ENCODE measurements around the gene YOD1.

Gene YOD1

DNA sequence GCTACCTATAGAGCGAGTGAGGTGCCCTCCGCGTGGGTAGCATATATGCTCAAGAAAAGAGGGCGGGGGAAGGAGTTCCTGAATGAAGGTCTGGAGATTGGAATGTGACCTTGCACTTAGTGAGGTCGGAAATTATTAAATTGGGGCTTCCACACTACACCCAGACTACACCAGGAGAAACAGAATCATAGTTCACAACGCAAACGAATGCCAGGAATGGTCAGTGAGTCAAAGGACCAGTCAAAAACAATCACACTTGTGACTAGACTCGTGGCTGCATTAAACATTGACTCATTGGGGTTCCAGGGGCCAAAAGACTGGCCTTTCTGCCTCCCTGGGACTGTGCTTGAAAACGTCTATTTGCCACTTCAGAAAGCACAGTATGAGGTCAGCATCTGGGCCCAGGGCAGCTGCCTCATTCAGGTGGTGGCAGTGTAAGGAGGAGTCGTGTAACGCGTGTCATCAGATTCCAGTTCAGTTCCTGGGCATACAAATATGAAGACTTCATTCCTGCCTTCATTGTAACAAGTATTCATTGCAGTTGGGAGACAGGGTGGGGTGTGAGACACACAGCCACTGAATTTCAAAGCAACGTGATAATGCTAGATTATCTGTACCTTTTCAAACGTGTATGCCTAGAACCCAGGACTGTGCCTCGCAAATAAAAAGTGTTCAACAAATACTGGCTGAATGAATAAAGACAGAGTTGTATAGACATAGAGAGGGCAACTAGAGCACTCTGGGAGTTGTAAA, at the start of gene YOD1:
TSS of gene YOD1 (minus strand) at position 18 of the 753 bp plus-strand sequence. CDS start 178 bp downstream, outside the sequence.
- FAIRE-seq = no peak

DNA sequence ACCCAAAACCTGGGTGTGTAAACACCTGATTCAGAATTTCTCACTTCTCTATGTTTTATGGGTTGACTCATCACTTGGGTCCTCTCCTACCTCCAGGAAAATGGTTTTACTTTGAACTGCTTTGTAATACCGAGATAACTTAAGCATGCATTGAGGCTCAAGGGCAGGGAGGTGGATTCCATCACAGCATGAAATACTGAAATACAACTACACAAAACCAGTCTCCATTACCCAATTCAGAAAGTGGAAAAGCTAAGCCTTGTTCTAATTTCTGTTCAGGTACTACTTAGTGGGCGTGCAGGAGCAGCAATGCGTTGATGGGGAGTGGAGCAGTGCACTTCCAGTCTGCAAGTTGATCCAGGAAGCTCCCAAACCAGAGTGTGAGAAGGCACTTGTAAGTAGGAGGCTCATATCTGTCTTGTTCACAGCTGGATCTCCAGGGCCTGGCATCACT, 46.9 kb upstream of the YOD1 start:
- peak; percentile 62 for FAIRE-seq
- peak; percentile 7 for DNase-seq (ENCODE audit: extremely low spot score, insufficient read length, low read depth)

More for the DNA sequence above, at the start of gene YOD1:
- DNase-seq (ENCODE audit: extremely low spot score, insufficient read length, low read depth) = no peak

DNA sequence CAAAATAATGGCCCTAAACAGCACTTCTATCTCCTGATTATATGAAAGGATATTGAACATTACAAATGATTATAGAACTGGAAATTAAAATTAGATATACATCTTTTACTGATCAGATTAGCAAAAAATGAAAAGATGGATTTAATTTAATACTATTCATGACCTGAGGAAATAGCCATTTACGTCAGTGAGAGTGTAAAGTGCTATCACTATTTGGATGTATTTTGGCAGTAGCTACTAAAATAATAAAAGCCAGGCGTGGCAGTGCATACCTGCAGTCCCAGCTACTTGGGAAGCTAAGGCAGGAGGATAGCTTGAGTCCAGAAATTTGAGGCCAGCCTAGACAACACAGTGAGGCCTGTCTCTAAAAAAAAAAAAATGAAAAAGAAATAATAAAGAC, 42.9 kb upstream of the YOD1 start:
- FAIRE-seq (no peak), DNase-seq (ENCODE audit: extremely low spot score, insufficient read length, low read depth) (no peak)

DNA sequence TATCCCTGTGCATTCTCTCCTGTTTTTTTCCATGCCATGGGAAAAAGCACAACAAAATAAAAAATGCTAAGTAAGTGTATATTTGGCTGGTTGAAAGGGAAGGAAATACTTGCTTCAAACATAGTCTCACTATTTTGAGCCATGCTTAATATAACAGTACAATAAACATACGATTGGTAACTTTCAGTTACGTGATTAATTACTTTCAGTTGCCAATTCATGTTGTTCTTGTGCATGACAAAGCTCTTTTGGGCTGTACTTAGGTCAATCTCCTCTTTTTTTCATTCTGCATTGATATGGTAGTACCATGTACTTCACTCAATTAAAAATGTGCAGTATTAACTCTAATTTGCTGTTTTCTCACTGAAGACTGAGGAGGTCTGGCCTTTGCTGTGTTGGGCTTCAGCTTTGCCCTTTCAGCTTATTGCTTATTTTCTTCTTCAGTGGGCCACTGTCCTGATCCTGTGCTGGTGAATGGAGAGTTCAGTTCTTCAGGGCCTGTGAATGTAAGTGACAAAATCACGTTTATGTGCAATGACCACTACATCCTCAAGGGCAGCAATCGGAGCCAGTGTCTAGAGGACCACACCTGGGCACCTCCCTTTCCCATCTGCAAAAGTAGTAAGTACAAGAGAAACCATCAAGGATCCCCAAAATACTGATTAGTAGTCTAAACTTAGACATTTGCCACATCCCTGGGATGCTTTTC, 40.3 kb upstream of the YOD1 start:
- FAIRE-seq (no peak), DNase-seq (ENCODE audit: extremely low spot score, insufficient read length, low read depth) (no peak)

DNA sequence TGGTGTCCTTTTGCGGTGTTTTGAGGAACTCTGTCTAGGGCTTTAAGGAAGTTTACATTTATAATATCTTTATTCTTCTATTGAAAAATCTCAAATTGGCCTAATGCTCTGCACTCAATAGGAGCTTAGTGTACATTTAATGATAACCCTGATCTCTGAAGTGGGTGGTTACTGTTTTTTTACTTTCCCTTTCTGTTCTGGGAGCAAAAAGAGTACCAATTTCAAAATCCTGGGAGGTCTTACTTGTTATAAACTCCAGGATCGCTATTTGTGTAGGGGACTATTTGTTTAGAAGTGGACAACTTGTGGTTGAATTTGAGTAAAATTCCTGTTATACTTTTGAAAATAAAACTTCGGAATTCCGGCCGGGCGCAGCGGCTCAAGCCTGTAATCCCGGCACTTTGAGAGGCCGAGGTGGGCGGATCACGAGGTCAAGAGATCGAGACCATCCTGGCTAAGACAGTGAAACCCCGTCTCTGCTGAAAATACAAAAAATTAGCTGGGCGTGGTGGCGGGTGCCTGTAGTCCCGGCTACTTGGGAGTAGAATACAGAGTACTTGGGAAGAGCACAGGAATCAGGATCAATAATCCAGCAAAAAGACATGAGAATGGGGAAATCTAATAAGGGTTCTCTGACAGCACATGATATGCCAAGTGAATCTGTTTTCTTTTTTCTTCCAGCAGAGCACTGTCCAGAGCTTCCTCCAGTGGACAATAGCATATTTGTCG, 38.8 kb upstream of the YOD1 start:
- no peak for FAIRE-seq
- no peak for DNase-seq (ENCODE audit: extremely low spot score, insufficient read length, low read depth)

DNA sequence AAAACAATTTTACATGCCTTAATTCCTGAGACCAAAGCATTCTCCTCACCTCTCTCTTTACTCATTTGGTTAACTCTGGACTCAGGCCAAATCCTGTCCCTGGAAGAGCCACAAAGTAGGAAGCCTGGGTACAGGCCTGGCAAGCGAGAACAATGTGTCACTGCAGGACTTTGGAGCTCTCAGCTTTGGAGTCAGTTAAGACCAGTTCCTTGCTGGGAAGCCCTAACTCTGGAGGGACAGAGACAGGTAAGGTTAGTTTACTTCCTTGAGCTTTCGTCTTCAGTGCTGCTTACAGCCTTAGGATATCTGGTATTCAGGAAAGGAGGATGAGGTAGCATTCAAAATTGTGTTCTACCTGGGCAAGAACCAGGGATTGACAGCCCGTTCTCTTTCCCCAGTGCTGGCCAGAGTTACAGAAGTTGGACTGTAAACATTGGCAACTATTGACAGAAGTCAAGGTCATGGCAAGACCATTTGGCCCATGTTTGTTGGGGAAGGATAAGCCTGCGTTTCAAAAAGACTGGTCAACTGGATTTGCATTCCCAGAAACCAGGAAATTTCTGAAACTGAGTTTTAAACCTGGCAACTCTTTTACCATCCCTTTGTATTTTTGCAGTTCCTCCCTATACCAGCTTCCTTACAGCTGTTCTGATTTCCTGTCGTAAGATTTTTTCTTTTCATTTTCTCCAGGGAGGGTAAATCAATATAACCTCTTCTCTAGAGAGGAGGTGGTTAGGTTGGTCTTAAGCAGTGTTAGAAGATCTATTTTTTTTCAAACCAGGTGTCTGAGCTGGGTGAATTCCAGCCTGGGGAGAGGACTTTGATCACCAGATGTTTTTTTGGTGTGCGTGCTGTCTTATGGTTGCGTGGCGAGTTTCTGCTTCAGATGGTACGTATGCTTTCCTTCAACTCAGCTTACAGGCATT, 38.0 kb upstream of the YOD1 start, which contains the start of gene C4BPB:
TSS of gene C4BPB (plus strand) at position 160 of the 926 bp plus-strand sequence. CDS start at position 832, 672 bp downstream.
- DNase-seq (ENCODE audit: extremely low spot score, insufficient read length, low read depth) (no peak), FAIRE-seq (no peak)

DNA sequence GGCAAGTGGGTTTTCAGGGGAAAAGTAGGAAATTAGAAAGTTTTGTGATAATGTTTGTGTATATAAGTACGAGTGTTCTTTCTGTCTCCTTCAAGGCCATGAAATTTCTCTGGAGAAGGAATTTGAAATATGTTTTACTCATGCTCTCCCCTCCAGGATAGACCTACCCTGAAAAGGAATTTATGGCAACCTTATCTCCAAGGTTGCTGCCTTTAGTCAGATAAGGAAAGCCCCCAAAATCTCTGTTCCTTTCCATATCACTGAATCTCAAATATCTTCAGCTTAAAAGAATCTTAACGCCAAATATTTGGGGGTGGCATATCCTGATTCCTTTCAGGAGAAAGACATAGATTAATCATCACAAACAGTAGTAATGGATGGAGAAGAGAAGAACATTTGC, 37.2 kb upstream of the YOD1 start:
- FAIRE-seq = no peak
- DNase-seq (ENCODE audit: extremely low spot score, insufficient read length, low read depth) = no peak

DNA sequence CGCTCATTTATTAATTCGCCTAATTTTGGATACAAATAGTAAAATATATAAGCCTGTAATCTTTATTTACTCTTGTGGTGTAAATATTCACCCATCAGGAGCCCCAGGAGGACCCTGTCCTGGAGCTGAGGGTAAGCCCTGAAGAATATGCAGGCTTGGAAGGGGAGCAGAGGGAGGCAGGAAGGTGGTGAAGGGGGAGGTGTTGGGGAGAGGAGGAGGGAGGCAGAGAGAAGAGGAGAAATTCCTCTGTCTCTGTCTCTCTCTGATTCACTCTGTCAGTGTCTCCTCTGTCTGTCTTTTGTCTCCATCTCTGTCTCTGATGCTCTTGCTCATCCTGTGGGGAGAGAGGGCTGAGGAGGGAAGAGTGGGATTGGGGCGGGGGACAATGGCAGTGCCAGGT, 34.9 kb upstream of the YOD1 start:
- FAIRE-seq (no peak), DNase-seq (ENCODE audit: extremely low spot score, insufficient read length, low read depth) (no peak)

DNA sequence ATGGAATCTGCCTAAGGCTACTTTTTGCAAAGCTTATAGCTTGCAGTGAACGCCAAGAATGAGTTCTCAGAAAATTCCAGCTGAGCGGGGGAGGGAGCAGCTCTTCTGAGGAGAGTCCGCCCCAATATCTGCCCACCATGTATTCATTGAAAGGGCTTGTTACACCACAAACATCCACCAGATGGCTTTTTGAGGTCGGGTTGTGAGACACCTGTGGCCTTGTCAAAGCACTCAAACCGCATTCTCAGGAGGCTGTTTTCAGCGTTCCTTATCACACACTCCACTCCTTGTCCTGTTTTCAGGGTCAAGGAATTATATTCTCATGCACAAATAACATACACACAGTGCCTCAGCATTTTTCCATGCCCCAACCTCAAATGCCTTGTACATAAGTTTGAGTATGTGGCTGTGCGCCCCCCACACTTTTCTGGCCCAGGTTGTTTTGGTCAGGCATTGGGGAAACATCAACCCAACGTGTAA, 33.7 kb upstream of the YOD1 start:
- DNase-seq (ENCODE audit: extremely low spot score, insufficient read length, low read depth) = peak; percentile 43
- peak; percentile 88 for FAIRE-seq

DNA sequence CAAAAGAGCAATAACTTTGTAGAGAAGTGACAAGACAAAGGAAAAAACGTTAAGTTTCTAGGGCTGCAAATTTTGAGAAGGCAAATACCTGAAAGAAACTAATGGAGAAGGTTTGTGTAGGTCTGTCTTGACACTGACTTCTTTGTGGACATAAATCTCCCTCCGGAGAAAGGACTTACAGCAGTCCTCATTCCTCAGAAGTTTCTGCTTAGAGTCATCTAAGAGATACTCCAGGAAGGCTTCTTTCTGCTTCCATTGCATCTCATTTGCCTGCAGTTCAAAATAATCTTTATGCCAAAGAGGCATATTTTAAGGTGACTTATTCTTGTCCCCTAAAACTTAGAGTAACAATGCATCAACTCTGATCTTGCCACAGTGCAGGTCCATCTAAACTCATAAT, 33.2 kb upstream of the YOD1 start:
- FAIRE-seq = no peak
- no peak for DNase-seq (ENCODE audit: extremely low spot score, insufficient read length, low read depth)

DNA sequence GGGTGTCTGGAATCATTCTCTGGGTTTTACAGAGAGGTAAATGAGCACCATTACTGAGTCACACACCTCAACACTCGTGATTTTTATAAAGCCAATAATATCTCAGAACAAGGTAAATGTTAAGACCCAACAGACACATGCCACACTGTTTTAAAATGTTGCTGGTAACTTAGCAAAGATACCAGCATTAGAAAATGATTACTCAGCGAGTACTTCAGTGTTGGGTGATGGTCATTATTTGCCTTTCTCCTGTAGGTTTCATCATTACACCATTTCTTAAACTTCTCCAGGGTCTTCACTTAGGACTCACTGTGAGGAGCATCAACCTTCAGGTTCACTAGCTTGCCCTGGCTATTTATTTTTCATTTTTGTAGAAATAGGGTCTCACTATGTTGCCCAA, 30.8 kb upstream of the YOD1 start:
- FAIRE-seq (no peak), DNase-seq (ENCODE audit: extremely low spot score, insufficient read length, low read depth) (no peak)

DNA sequence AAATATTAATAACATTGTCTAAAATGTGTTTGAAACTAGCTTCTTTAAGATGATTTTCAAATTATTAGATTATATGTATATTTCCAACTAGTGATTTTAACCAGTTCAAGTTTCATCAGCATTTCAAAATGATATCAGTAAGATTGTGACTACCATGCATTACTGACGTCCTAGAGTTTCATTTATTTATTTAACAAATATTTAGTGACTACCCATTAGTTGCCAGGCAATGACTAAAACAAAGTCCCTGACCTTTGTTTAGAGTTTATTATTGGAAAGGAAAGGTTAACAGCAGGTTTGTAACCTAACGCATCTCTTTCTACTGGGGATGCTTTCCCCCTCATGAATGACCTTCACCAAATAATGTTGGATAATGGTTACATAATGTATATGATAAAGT, 30.1 kb upstream of the YOD1 start:
- no peak for FAIRE-seq
- DNase-seq (ENCODE audit: extremely low spot score, insufficient read length, low read depth) = no peak

DNA sequence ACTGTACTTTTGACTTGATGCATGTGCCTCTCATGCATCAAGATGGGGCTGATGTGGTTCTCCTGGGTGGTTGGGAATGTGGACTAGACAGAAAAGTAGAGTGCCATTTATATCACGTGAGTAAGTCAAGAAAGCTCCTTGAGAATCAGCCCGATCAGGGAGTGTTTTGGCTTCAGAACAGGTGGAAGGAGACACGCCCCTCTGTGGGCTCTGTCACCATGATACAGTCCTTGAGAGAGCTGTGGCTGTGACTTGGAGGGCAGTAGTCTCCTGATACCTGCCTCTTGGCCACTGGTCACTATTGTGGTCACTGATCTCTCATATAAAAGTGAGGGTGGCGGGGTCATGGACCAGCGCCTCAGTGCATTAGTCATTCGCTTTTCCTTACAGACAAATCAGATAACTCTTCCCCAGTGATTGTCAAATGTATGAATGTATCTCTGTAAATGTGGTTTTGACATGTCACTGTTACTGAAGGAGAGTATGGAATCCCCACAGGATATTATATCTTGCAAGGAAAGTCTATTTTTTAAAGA, 28.8 kb upstream of the YOD1 start:
- DNase-seq (ENCODE audit: extremely low spot score, insufficient read length, low read depth) (no peak), FAIRE-seq (no peak)

DNA sequence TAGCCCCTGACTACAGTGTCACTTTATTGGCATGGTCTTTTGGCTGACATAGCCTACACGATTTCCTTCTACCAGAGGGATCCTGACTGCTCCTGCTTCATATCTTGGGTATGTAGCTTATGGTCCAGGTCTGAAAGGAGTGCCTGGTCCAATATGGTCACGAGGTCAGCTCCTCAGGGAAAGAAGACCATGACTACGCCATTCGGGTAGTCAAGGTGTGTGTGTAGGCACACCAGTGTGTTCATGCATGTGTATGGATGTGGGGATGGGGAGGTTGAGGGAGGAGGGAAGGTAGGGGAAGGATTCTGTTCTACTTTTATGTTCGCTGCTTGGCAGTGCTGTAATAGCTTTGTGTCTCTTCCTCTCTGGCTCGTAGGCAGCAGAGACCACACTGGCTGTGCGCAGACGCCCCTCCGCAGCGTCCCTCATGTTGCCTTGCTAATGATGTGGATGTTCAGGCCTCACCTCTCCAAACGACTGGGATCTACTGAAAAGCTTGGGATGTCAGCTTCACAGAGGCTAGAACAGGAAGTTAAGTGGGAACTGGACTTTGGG, 27.6 kb upstream of the YOD1 start:
- DNase-seq (ENCODE audit: extremely low spot score, insufficient read length, low read depth) (no peak), FAIRE-seq (no peak)

DNA sequence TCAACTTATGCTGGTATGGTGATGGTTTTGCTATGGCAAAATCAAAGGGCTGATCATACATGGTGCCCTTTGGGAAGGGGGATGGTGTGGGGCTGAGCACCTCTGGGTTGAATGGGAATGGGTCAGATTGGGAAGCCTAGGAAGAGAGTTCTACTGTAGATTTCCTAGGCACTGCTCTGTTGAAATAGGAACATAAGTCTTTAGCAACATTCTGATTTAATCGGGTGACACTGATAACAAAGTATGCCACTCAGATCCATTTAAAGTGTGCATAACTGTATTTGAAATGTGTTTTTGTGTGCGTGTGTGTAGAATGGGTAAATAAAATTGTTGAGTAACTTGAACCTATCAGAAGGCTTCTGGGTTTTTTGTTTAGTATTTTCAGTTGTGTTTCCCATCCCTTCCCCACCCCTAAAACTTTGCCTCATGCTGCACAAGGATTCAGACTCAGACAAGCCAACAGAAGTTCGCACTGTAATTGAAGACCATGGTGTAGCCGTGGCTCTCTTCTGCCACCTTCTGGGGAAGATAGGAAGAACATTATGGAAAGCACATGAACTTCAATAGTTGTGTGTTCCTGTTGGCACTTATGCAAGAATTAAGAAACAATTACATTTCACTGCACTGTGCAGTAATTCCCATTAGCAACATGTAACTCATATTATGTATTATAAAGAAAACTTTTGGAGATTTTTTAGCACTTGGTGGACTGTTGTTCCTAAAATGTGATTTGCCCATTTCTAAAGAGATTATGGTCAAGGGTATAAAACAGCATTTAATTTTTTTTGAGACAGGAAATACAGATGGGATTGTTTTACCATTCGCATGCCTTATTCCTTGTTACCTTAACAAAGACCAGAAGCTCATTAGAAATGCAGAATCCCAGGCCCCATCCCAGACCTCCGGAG, 26.7 kb upstream of the YOD1 start:
- DNase-seq (ENCODE audit: extremely low spot score, insufficient read length, low read depth) (peak; percentile 43), FAIRE-seq (peak; percentile 96)

DNA sequence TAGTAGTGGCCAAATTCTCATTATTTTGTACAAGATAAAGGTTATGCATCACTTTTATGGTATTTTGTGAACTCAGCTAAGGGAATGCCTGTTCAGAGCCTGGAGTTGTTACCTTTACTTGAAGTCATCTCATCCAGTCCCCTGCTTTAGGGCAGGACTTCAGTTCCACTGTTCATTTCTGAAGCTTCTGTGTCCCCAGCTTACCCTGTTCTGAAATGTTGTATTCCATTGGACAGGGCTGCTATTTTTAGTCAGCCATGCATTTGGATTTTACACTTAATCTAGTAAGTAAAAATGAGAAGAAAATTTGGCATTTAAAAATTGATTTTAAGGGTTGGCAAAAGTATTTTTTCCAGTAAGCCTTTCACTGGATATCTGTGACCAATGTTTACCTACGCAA, 26.0 kb upstream of the YOD1 start:
- FAIRE-seq (no peak), DNase-seq (ENCODE audit: extremely low spot score, insufficient read length, low read depth) (no peak)

DNA sequence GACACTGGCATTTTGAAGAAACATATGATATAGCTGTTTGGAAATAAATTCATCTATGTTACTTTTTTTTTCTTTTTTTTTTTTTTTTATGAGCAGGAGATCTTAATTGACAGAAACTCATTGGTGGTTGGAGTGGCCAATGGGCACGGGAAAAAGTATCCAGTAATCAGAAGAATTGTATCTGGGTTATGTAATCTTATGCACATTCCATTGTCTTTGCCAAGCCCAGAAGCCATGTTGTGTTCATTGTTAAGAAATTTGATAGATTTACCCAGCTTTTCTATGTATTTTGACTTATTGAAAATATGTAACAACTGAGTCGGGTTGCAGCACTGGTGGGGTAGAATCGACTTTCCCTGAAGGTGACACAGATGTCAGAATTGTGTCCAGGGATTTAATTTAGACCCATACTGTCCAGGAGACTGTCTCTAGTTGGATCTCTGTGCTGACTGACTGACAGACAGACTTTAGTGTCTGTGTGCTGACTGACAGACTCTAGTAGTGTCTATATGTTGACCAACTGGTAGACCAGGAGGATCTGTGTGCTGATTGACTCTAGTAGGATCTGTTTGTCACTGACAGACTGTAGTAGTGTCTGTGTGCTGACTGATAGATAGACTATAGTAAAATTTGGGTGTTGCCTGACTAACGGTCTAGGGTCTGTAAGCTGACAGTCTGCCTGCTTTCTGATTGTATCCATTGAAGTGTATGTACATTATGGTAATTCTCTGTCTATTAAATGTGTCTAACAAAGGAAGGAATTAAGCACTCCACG, 25.4 kb upstream of the YOD1 start:
- FAIRE-seq = no peak
- DNase-seq (ENCODE audit: extremely low spot score, insufficient read length, low read depth) = no peak

All from GM18507 (cell line).